GM21786 (cell line): ENCODE data around the gene PTPRU.

ENCODE experiments used
- ATAC-seq: cut with Tn5 transposase; IDR thresholded peaks from one replicate; pipeline ENCODE4 v1.9.1; 2021; ENCODE audit not compliant: unreplicated experiment

PTPRU gene

DNA sequence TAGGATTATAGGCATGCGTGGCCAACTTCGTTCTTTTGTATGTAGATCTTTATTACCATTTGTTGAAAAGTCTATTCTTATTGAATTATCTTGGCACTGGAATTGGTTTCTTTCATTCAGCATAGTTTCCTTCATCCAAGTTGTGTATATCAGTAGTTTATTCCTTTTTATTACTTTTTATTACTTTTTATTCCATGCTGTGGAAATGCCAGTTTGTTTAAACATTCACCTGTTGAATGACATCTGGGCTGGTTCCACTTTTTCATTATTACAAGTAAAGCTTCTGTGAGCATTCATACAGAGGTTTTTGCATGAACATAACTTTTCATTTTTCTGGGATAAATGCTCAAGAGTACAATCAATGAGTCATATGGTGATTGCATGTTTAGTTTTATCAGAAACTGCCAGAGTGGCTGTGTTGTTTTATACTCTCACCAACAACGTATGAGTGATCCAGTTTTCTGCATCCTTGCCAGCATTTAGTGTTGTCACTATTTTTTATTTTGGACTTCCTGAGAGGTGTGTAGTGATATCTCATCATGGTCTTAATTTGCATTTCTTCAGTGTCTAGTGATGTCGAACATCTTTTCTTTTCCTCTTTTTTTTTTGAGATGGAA, 28.6 kb downstream of the PTPRU start:
- ATAC-seq = no peak

GRCh38 chr1:29266912-29267311, 30.6 kb downstream of the PTPRU start:
- no peak for ATAC-seq

DNA sequence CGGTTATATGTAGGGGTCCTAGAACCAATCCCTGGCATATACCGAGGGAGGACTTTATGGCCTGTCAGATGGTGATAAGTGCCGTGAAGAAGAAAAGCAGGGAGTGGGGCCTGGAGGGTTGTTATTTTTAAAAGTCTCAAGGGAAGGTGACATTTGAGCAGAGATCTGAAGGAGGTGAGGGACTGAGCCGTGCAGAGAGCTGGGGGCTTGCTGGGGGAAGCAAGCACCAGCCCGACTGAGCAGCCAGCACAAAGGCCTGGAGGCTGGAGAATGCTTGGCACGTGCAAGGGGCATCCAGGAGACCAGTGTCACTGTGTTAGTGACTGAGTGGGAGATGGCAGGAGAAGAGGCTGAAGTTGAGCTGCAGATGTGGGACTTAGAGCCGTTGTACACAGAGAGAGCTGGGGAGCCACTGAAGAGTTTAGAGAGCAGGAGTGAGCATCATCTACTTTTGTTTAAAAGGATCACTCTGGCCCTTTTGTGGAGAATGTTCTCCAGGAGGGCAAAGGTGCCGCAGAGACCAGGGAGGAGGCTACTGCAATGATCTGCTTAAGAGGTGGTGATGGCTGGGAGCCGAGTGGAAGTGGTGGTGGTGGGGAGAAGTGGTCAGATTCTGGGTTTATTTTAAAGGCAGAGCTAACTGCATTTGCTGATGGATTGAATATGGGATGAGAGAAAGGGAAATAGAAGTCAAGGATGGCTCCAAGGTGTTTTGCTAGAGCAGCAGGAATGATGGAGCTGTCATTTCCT, 31.2 kb downstream of the PTPRU start:
- ATAC-seq = no peak

GRCh38 chr1:29269382-29269781, 33.1 kb downstream of the PTPRU start:
- no peak for ATAC-seq

DNA sequence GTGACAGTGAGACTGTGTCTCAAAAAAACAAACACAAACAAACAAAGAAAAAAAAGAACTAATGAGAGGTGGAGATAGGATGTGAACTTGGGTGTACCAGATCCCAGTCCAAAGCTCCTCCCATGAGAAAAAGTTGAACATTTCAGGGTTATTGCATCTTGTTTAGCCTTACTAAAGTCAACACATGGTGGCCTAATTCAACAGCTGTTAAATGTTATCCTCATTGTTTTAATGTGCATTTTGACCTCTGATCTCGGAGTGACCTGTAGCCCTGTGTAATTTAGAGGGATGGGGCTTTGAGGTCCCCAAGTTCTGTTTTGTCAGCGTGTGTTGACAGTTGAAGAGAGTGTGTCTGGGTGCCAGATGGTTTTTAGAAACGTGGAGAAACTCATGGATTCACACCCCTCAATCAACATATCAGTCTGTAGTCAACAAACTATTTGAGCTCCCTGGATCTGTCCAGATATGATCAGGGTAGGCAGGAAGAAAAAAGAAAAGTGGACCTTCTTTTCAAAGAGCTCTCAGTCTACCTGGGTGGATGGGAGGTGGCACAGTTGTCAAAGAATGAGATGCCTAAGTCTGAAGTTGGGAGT, 34.7 kb downstream of the PTPRU start:
- ATAC-seq = no peak

DNA sequence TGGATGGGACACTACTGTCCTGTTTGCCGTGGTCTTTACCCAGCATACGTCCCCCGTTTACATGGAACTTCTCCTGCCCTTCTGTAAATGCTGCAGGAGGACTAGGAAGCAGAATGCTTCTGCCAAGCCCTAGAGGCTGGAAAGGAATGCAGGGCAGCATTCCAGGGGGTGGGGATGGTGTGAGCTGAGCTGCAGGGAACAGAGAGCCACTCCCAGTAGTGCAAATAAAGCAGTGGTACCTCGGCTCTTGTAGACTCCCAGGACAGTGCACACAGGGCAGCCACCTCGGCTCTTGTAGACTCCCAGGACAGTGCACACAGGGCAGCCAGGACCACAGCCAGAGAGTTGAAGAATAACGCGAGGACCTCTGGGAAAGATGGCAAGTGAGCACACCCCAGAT, 35.4 kb downstream of the PTPRU start:
- ATAC-seq = no peak

- ATAC-seq = no peak
Observed at GRCh38 chr1:29272147-29272907, 36.0 kb downstream of the PTPRU start.

DNA sequence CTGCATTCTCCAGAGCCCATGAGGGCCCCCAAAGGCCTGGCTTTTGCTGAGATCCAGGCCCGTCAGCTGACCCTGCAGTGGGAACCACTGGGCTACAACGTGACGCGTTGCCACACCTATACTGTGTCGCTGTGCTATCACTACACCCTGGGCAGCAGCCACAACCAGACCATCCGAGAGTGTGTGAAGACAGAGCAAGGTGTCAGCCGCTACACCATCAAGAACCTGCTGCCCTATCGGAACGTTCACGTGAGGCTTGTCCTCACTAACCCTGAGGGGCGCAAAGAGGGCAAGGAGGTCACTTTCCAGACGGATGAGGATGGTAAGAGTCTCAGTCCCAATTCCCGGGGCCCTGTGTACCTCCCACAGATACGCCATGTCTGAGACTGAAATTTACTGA, 39.1 kb downstream of the PTPRU start:
- no peak for ATAC-seq

GRCh38 chr1:29278124-29278523, 41.8 kb downstream of the PTPRU start:
- no peak for ATAC-seq

DNA sequence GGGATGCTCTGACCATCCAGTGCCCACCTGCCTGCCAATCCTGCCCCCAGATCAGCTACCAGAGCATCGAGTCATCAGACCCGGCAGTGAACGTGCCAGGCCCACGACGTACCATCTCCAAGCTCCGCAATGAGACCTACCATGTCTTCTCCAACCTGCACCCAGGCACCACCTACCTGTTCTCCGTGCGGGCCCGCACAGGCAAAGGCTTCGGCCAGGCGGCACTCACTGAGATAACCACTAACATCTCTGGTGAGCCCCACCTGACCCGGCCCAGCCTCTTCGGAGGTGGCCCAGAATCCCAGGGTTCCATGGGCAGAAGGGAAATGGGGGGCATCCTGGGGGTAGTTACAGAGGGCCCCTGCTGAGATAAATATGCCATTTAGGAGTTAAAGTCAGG, 43.1 kb downstream of the PTPRU start:
- no peak for ATAC-seq

DNA sequence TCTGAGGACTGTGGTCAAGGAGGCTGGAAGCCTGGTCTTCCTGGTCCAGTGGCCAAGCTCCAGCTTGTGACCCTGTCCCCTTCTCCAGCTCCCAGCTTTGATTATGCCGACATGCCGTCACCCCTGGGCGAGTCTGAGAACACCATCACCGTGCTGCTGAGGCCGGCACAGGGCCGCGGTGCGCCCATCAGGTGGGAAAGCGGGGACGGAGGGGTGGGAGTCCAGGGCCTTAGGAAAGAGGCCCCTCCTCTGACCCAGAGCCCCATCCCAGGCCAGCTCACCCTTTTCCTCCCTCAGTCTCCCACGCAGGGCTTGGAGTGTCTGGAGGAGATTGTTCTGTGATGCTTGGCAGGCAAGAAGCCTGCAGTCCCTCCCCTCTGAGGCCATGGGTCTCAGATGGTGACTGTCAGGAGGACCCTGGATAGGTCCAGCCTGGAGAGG, 43.6 kb downstream of the PTPRU start:
- ATAC-seq = no peak

GRCh38 chr1:29280409-29281131, 44.2 kb downstream of the PTPRU start:
- no peak for ATAC-seq

DNA sequence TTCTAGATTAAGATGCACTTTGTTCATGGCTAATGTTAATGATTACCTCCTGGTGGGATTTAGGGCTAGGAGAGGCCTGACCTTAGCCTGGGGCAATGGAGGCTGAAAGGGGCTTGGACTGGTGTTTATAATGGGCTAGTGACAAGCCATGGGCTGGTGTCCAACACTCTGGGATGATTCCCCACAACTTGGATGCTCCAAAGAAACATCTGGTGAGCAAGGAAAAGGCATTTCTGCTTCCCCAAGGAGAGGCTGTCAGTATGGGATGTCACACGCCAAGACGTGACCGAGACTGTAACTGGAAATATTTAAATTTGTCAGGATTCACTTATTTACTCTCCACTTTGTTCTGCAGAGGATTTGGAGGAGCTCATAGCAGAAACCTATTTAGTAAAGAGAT, 45.2 kb downstream of the PTPRU start:
- ATAC-seq = no peak

DNA sequence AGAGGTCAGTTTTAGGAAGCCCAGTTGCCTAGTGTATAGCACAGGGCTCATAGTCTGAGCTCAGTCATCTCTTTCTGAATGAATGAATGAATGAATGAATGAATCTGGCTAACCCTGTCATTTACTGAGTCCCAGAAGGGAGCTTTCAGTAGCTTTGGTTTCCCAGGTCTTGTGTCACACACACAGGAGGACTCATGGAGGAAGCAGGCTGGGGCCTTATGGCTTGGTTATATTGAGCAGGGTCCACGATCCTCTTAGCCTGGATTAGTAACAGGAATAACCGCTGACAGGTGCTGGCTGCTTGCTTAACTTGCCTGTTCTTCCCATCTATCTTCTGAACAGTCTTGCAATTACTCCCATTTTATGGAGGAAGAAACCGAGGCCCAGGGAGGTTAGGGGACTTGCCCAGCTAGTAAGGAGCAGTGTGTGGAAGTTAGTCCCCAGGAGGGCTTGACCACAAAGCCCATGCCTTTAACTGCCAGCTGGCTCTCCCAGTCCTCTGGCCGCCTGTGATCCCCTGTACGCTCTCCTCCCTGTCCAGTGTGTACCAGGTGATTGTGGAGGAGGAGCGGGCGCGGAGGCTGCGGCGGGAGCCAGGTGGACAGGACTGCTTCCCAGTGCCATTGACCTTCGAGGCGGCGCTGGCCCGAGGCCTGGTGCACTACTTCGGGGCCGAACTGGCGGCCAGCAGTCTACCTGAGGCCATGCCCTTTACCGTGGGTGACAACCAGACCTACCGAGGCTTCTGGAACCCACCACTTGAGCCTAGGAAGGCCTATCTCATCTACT, 46.0 kb downstream of the PTPRU start:
- no peak for ATAC-seq

DNA sequence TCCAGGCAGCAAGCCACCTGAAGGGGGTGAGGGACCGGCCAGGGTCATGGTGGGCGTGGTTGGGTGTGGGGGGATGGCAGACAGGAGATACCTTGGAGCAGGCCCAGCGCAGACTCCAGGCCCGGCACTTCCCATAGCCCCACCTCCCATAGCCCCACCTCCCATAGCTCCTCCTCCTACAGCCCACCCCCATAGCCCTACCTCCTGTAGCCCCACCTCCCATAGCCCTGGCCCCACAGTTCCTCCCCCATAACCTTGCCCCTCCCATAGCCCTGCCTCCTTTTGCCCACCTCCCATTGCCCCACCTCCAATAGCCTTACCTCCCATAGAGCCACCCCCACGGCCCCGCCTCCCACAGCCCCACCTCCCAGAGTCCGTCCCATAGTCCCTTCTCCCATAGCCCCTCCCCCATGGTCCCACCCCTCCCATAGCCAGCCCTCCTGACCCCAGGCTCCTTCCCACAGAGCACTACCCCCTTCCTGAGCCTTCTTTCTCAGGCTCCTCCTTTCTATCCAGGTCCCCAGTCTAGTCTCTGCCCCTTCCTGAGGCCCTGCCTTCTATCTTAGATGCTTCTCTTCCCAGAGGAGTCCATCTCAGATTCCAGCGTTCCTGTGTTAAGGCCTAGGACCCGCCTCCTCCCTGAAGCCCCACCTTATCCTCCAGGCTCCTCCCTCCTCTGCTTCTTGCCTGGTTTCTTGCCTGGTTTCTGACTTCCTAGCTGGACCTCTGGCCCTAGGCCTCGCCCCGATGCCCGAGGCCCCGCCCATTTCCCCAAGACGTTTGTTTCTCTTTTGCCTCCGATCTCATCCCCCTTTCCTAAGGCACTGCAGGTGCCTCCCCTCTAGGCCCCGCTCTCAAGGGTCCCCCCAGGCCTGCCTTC, 46.8 kb downstream of the PTPRU start:
- ATAC-seq = no peak

DNA sequence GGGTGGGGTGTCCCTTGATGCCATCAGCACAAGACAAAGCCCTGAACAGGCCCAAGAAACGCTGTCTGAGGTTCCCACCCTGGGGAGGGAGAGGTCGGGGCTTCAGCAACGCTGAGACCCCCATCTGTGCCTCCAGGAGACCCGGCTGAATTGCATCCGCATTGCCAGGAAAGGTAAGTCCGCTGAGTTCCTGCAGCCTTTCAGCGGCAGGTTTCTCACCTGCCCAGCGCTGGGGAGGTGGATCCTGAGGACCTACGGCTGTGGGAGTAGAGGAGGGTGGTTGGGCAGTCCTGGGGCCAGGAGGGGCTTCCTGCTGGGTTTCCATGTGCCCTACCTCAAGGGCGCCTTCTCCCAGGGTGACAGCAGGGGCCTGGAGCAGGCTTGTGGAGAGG, 47.5 kb downstream of the PTPRU start:
- no peak for ATAC-seq

GRCh38 chr1:29284286-29284960, 48.1 kb downstream of the PTPRU start:
- ATAC-seq = no peak

DNA sequence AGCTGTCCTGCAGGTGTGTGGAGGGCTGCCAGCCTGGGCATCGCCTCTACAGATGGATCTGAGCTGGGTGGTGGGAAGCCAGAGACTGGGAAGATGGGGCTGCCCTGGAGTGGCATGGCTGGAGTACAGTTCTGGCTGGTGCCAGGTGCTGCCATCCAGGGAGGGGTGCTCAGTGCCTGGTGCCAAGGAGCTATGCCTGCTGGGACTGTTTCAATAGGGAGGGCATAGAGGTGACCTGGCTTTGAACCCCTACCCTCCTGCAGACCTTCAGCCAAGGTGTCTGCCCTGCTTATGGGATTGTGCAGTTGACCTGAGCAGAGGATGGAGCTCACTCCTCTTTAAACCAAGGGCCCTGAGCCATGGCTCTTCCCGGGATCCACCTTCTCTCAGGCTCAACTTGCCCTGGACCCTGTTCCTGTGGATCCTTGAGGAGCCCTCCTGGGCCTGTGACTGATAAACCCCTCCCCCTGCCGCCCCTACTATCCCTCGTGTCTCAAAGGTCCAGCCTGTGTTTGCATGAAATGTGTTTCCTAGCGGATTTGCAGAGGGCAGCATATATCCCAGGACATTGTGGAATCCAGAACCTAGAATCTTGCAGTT, 48.7 kb downstream of the PTPRU start:
- no peak for ATAC-seq
